HL-60/S4 (cell line): ENCODE results near the gene CRIM1.

Source experiments
- in situ Hi-C: fragments of 300-500 bp; cut with MboI; formaldehyde crosslinking; loops from 2 replicates; pipeline ENCODE4 v1.14.3; 2022; ENCODE audit warnings: low sequenced_read_pairs

CRIM1 gene

DNA sequence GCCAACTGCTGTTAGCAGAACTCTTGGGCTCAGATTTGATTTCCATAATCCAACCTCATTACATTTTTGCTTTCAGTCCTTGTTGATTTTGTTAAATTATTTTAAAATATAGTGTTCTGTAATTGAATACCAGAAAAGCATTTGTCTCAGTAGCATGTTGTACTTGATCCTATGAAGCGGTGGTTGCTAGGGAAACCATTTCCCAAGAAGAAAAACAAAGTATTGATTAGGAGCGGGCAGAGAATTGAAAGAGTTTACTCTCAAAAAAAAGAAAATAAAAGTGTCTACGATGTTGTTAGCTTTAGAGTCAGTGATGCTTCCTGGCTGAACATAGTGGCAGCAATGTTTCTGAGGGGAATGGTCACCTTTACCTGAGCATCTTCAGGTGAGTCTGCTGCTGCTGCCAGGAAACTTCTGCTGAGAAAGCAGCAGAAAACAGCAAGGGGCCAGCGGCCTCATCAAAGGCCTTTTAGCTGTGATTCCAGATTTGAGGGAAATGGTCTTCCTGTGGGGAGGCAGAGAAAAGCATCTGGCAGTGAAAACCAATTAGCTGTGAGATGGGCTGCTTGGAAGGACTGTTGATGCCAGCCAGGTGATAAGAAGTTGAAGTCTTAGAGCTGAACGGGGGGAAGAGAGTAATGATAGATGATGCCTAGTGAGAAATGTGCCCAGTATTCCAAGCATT, 37.1 kb downstream of the CRIM1 start:
- in situ Hi-C loops: no loop called here

DNA sequence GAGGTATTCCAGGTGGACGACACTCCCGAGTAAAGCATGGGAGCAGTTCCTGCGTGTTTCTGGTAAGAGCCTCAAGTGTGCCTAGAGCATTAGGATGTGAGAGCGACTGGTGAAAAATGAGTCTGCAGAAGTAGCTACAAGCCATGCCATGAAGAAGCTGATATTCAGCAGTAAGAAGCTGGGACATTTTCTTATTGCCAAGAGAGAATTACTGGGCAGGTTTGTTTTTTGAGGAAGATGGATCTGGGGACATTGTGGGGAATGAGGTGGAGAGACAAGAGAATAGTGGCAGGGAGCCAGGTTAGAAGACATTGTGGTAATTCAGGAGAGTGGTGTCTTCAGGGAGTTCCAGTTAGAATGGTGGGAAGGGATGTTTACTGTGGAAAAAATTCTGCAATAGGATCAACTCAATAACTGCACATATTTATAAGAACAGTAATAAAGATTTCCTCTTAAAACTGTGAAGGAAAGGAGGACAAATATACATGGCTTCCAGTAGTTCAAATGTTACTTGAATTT, 38.2 kb downstream of the CRIM1 start:
- in situ Hi-C loops: no loop called here

DNA sequence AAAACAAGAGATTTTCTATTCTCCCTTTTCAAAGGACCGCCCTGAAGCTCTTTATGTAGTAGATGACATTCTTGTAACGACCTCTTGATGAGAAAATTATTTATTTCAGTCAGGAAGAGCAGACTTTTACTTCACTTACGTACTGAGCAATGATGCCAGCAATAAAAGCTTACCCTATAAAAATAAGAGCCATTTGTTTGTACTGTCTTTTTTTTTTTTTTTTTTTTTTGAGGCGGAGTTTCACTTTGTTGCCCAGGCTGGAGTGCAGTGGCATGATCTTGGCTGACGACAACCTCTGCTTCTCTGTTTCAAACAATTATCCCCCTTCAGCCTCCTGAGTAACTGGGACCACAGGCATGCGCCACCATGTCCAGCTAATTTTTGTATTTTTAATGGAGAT, 39.2 kb downstream of the CRIM1 start:
- in situ Hi-C loops: no loop called here

DNA sequence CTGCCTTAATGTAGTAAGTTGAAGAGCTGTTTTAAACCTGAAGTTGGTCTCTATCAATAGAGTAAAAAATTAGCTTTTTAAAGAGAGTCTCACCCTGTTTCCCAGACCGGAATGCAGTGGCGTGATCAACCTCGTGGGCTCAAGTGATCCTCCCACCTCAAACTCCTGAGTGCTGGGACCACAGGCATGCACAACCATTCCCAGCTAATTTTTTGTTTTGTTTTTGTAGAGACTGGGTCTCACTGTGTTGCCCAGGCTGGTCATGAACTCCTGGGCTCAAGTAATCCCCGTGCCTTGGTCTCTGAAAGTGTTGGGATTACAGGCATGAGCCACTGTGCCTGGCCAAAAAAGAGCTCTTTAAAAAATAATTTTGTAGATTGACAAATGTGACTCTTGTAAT, 40.3 kb downstream of the CRIM1 start:
- in situ Hi-C loops: no loop called here

DNA sequence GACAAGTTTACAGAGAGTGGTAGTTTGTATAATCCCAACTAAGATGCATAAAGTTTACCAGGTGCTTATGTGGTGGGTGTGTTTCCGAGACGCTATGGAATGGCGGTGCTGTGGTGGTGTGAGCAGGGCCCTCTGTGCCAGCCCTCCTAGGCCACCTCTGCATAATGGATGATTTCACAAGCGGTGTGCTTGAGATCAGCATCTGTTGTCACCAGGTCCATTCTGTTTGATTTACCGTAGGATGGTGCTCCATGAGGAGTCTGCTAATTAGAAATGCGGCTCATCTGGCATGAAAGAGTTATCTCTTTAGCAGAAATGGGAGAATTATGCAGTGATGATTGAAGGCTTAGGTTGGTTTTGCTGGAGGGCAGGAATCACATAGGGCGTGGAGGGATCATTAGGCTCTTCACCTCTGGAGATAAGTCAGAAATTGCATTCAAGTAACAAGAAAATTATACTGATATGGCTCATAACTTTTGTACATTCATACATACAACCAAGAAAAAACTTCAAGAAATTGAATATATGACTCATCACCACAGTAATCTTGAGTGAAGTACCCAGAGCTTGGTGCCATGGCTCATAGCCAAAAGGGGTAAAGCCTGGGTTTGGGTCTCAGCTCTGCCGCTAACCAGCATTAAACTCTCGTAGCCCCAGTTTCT, 41.4 kb downstream of the CRIM1 start:
- in situ Hi-C loops: no loop called here

DNA sequence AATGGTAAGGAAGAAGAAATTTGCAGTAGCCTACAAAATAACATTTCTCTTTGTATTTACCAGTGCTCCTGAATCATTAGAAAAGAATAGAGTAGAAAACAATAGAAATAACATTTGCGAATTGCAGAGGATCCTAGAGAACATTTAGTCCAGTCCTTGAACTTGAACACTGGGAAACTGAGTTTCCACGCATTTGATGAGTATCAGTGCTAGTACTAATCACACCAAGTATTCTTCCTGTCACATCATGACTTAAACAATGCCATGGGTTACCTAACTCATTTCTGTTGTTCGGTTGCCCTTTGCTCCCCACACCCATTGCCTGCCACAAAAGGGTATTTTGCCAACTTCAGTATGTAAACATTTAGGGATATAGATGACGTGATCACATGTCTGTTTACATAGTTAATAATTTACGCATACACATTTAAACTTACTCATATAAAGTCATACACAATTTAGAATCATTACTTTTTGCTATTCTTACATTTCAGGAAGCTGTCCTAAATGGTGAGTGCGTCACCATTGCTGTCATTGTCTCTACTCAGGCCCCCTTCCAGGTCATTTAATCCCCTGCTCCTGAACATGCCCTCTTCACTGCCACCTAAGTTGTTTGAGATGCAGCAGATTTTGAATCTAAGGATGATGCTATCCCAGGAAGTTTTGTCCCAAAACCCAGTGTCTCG, 42.3 kb downstream of the CRIM1 start:
- in situ Hi-C loops: no loop called here

DNA sequence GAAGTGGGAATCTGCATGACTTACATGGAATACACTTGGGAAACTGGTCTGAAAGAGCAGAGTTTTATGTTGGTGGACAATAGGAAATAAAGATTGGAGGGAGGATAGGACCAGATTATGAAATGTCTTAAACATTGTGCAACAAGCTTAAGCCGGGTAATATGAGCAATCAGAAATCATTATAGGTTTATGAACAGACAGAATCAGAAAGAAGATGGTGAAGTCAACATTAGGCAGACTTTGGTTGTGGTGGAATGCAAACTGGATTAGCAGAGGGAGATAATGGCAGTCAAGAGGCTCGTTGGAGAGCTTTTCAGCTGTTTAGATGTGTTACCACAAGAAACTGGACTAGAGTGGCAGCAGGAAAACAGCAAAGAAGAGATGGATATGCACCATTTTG, 43.5 kb downstream of the CRIM1 start:
- in situ Hi-C loops: no loop called here

DNA sequence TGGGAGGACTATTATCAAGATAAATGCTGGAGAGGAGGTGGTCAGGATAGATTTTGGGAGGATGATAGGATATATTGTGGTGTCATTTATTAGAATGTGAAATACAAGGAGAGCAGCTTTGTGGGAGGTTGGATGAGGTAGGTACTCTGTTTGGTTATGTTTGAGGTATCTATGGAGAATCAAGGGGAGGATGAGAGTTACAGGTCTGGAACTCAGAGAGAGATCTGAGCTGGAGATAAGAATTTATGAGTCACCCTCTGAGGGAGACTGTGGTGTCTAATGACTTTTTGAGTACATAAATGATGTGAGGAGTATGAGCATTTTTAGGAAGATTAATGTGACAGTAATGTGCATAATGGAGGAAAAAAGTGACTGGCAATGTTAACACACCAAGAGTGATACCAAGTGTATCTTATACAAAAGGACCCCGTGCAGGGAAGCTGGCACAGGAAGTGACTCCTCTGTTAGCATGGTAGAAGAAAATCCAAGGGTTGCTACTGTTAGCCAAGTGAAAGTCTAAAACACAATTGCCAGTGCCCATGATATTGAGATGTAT, 48.2 kb downstream of the CRIM1 start:
- in situ Hi-C loops: no loop called here

DNA sequence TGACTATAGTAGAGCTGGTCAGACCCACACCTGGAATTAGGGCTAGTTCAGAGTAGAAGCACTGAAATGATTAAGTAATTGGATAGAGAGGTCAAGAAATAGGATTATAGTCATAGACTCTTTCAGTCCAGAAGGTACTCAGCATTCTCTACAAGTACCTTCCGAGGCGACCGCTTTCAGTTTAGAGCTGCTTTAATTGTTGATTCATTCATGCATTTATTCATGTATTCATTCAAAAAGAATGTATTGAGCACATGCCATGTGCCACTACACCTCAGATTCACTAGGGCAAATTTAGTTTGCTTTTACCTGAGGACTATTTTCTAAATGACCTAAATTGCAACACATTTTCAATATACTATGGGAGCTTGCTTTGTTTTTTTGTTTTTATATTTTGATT, 48.7 kb downstream of the CRIM1 start:
- in situ Hi-C loops: no loop called here

DNA sequence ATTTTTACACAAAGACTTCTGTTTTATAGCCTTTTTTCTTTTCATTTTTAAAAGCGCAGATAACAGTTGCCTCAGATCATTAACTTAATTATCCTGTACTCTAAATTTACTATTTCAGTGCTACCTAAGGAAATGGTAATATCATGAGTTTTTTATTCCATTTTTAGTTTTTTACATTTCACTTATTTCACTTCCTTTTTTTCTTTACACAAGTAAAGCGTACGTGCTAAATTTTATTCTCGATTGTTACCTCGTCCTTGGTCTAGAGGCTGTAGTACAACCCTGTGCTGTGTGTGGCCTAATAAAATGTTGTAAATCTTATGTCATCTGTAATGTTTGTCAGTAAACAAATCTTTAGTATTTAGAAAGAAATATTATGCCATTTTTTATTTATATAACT, 49.2 kb downstream of the CRIM1 start:
- in situ Hi-C loops: no loop called here

DNA sequence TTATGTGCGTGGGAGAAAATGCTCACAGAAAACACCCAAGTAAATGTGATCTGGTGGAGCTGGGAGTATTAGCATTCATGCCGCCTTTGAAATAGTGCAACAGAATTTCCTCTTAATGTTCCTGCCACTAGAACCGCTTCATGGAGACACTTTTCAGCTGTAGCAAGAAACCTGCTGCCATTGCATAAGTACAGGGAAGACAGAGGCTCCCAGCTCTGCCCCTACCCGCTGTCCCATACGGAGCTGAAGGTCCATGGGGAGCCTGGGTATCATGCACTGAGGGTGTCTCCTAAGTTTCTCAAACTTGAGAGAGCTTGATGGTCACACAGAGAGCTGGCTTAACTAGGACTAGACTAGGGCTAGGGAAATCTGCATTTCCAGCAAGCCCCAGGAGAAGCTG, 49.6 kb downstream of the CRIM1 start:
- in situ Hi-C loops: no loop called here

DNA sequence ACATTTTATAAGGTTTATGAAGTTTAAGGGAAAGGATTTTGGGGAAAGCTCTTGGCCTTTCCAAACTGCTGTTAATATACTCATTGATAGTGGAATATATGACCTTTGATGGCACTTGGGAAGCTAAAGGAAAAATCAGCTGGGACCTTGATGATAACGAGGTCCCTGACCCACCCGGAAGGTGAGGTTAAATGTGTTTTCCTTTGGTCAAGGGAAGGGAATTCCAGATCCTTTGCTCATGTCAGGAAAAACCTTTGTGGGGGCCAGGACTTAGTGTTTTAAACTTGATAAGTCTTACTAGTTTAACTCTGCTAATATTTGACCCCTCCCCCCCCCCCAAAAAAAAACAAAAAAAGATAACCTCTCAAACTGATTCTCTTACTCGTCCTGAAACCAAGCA, 50.7 kb downstream of the CRIM1 start:
- in situ Hi-C loops: no loop called here

DNA sequence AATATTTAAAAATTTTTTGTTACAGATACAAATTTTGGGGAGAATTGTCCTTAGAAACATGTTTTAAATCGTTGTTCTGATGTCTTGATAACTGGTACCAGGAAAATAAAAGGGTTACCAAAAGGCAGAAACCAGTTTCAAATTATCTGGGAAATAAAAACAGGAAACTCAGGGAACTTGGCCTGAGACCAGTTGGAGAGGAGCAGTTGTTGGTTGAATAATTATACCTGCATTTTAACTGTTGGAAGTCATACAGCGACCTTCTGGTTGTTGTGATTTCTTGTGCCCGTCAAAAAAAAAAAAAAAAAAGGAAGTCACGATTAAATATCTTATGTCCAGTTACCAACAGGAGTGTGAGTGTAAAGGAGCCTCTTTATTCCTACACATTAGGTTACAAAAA, 51.8 kb downstream of the CRIM1 start:
- in situ Hi-C loops: no loop called here

DNA sequence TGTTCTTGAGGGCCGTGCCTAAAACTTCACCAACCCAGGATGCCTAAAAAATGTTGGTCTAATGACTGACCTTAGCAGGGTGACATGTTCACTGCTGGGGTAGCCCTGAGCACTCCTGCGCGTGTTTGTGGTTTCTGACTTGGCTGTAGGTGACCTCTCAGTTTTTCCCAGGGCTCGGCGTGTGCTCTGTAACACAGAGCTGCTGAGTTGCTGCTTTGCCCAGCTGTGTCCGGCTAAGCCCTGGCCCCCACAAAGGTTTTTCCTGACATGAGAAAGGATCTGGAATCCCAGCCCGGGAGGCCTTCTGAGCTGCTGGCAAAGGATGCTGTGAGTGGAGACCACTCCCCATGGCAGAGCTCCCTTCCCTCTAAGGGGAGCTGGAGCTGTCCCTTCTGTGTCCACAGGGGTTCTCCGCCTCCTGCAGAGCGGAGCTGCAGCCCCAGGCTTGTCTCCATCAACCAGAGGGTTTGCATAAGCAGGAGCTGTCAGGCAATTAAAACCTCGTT, 52.7 kb downstream of the CRIM1 start:
- in situ Hi-C loops: no loop called here

DNA sequence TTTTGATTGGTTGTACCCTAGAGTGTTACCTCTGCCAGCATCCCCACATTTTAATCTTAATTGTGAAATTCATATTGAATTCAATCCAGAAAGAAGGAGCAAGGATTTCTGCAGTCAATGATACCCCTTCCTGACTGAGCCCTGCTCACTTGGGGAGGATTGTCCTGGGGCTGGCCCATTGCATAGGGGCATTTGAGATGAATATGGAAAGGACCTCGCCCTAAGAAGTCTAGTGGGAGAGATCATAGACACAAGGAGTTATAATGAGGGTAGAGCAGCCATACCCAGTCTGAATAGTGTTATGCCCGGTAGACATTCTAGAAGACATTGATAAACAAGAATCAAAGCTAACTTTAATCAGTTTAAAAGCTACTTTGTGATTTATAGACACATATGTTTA, 53.8 kb downstream of the CRIM1 start:
- in situ Hi-C loops: no loop called here

DNA sequence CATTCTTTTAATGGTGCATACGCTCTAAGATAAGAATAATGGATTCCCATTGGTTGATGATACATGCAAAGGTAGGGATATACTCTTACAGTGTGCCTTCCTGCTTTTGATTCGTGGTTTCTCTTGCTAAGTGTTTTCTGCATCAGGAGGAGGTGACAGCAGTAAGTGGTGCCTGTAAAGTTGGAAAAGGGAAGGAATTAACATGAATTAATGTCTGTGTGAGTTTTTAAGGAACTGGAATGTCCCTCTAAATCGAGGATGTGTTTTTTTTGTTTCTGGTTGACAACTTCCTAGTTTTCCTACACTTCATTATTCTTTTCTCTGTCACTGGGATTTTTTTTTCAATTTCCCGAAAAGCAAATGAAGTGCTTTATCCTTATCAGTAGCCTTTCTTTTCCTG, 54.4 kb downstream of the CRIM1 start:
- in situ Hi-C loops: no loop called here

DNA sequence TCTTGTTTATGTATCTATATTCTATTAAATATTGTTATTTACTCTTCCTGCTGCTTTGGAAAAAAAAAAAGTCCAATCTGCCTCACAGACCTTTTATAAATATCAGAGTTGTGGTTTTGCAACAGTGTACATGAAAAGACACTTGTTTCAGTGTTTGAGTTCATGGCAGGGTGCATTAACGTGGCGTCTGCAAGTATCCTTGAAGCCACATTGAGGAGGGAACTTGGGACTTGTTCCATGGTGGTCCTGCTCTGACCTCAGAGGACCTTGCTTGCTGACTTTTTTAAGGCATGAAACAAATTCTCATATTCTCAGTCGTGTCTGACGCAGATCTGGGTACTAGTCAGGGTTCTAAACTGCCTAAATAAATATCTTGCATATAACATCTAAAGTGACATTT, 55.1 kb downstream of the CRIM1 start:
- in situ Hi-C loops: no loop called here

DNA sequence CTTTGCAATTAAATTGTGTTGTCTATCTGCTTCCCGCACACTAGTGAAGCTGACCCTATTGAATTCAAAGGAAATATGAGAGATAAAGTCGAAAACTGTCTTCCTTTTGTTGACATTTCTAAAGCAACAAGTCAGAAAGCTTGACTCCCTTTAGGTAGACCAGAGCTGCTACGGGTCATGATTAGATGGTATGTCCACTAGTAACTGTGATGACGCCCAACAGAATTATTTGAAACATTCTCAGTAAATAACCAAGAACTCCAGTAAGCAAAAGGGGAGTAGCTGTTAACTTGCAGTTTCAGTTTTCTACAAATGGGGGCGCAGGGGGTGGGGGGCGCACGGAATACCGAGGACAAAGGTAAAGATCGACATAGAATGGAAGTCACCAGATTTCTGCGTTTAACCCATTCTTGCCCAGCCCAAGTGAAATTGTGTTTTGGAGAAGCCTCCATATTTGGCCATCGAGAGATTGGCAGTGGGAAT, 56.4 kb downstream of the CRIM1 start:
- in situ Hi-C loops: no loop called here

DNA sequence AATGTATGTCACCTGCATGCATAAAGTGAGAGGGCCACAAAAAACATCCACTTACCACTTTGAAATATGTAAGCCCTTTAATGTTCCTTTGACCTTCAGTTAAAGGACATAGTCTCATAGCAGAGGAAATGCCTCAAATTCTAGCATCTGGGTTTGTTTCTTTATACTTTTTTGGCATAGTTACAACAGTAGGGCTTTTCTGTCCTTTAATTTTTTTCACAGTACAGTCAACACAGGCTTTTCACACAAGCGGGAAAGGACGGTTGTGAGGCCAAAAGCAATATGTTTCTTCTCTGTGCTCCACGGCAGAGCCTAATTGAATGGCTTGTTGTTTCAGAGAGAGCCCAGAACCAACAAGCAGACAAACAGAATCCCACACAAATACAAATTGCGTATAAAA, 57.6 kb downstream of the CRIM1 start:
- in situ Hi-C loops: no loop called here

DNA sequence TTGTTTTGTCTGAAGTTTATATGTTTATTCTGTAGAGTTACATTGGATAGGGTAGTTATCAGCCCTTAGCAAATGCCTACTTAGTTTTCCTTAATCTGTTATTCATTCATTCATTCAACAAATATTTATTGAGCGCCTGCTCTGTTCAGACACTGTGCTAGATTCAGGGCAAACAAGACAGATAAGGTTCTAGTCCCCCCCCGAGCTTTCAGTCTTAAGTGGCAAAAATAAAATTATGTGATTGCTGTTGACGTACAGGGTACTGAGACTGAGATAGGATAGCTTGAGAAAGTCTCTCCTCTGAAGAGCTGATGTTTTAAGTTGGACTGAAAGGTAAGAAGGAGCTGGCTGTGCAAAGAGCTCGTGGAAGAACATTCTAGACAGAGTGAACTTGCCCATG, 58.7 kb downstream of the CRIM1 start:
- in situ Hi-C loops: no loop called here

DNA sequence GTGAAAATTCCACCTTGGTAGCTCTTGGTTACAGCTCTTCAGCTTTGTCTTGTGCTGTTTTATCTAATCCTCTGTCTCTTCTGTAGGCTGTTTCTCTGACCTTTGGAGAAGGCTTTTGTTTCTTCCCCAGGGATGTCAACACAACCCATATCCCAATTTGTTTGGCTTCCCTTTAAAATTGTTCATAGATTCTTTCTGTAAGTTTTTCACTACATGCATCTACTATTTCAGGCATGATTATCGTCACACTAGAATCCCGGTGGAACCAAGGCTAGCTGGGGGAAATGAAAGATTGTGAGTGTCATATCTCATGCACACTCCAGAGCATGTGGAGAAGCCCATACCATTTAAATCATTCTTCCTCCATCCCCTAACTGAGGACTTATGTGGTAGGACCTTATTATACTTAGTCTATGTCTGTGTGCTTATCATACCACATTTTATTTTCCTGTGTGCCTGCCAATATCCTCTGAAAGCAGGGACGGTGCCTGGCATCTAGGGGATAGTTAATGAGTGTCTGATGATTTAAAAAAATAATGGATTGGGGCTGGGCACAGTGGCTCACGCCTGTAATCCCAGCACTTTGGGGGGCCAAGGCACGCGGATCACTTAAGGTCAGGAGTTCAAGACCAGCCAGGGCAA, 59.9 kb downstream of the CRIM1 start:
- in situ Hi-C loops: no loop called here
